ENCODE measurements around the gene ITPR1.

ITPR1 gene

GRCh38 chr3:4655145-4656045 is 162.2 kb downstream of the ITPR1 start:
- no peak for DNase-seq (ENCODE audit: low read depth, low spot score)
- H3K4me3 ChIP-seq (ENCODE audit: low read depth, low read length): no peak overlapping the region
- TF ChIP-seq CTCF (IDR thresholded peaks at IDR 0.05; ENCODE audit: low read depth, low read length): no peak
- in situ Hi-C loops (cut with HindIII; ENCODE audit: low sequenced_read_pairs): no loop called here

- in situ Hi-C loops (cut with HindIII; ENCODE audit: low sequenced_read_pairs): no loop called here
- peak; percentile 90 for TF ChIP-seq CTCF (IDR thresholded peaks at IDR 0.05; ENCODE audit: low read depth, low read length)
- DNase-seq (ENCODE audit: low read depth, low spot score): peak; percentile 79
- H3K4me3 ChIP-seq (ENCODE audit: low read depth, low read length): no peak overlapping the region
These were observed 162.9 kb downstream of the ITPR1 start for GRCh38 chr3:4656059-4656458.

GRCh38 chr3:4656626-4657328 is 163.6 kb downstream of the ITPR1 start:
- H3K4me3 ChIP-seq (ENCODE audit: low read depth, low read length): no peak overlapping the region
- no peak for TF ChIP-seq CTCF (IDR thresholded peaks at IDR 0.05; ENCODE audit: low read depth, low read length)
- DNase-seq (ENCODE audit: low read depth, low spot score): no peak
- in situ Hi-C loops (cut with HindIII; ENCODE audit: low sequenced_read_pairs): no loop called here

GRCh38 chr3:4660936-4661335 is 167.8 kb downstream of the ITPR1 start:
- DNase-seq (ENCODE audit: low read depth, low spot score): no peak

GRCh38 chr3:4664412-4664811 is 171.3 kb downstream of the ITPR1 start:
- no peak for DNase-seq (ENCODE audit: low read depth, low spot score)
- in situ Hi-C loops (cut with HindIII; ENCODE audit: low sequenced_read_pairs): no loop called here
- H3K4me3 ChIP-seq (ENCODE audit: low read depth, low read length): no peak overlapping the region
- no peak for TF ChIP-seq CTCF (IDR thresholded peaks at IDR 0.05; ENCODE audit: low read depth, low read length)

More at GRCh38 chr3:4660936-4661335, 167.8 kb downstream of the ITPR1 start:
- no peak for TF ChIP-seq CTCF (IDR thresholded peaks at IDR 0.05; ENCODE audit: low read depth, low read length)
- in situ Hi-C loops (cut with HindIII; ENCODE audit: low sequenced_read_pairs): no loop called here
- no peak overlapping the region for H3K4me3 ChIP-seq (ENCODE audit: low read depth, low read length)

- DNase-seq (ENCODE audit: low read depth, low spot score): peak; percentile 15
- in situ Hi-C loops (cut with HindIII; ENCODE audit: low sequenced_read_pairs): no loop called here
- no peak overlapping the region for H3K4me3 ChIP-seq (ENCODE audit: low read depth, low read length)
- no peak for TF ChIP-seq CTCF (IDR thresholded peaks at IDR 0.05; ENCODE audit: low read depth, low read length)
These were observed 172.0 kb downstream of the ITPR1 start for GRCh38 chr3:4665197-4665596.
